WTC11 (cell line): ENCODE results near the gene AKR1E2. TPM values are rescaled to one million over a fixed set of nuclear protein-coding genes. Genes with fewer than 3 reads are reported as not detected.

Experiments
- ATAC-seq: fragments of 200-7000 bp; cut with Tn5 transposase; 2 replicates; pipeline ENCODE4 v1.10.0; 2021; ENCODE audit warnings: mild to moderate bottlenecking, moderate library complexity
- CTCF ChIA-PET: fragments of 300-600 bp; sonication (Branson Sonifier 250); formaldehyde crosslinking; loops from one replicate; lab custom pipeline; 2021; ENCODE audit warnings: antibody characterized with exemption; lab: Charles Lee
- POLR2A ChIA-PET: fragments of 350-600 bp; sonication (Branson Sonifier 250); formaldehyde crosslinking; loops from one replicate; lab custom pipeline; 2021; ENCODE audit warnings: antibody characterized with exemption; lab: Charles Lee
- DNase-seq: peaks from one replicate; pipeline ENCODE4 v3.0.0; 2021; ENCODE audit warnings: low spot score
- H3K27ac Mint-ChIP-seq: 2 replicates; pipeline ENCODE4 v1.8.0; 2021; ENCODE audit warnings: mixed read lengths
- H3K27me3 Mint-ChIP-seq: 2 replicates; pipeline ENCODE4 v1.8.0; 2021; ENCODE audit warnings: low read depth, mild to moderate bottlenecking, moderate library complexity, mixed read lengths
- H3K36me3 Mint-ChIP-seq: 2 replicates; pipeline ENCODE4 v1.8.0; 2021; ENCODE audit warnings: mixed read lengths
- H3K4me1 Mint-ChIP-seq: 2 replicates; pipeline ENCODE4 v1.8.0; 2022; ENCODE audit warnings: mixed read lengths
- H3K4me3 Mint-ChIP-seq: 2 replicates; pipeline ENCODE4 v1.8.0; 2021; ENCODE audit warnings: mild to moderate bottlenecking, moderate library complexity, mixed read lengths
- H3K9me3 Mint-ChIP-seq: 2 replicates; pipeline ENCODE4 v1.8.0; 2021; ENCODE audit warnings: mixed read lengths
- ARID4B ChIP-seq: sonication (generic); formaldehyde crosslinking; IDR thresholded peaks from 2 replicates; pipeline ENCODE4 v1.8.0; 2023; ENCODE audit warnings: missing genetic modification reagents, mild to moderate bottlenecking, borderline replicate concordance
- ATF6 ChIP-seq: sonication (generic); formaldehyde crosslinking; IDR thresholded peaks from 2 replicates; pipeline ENCODE4 v1.8.1; 2023; ENCODE audit warnings: mild to moderate bottlenecking, missing genetic modification reagents
- E2F1 ChIP-seq: sonication (generic); formaldehyde crosslinking; IDR thresholded peaks from 2 replicates; pipeline ENCODE4 v1.8.0; 2022; ENCODE audit warnings: mild to moderate bottlenecking, missing genetic modification reagents
- EMX1 ChIP-seq: fragments of 250-450 bp; sonication (Bioruptor Pico); IDR thresholded peaks from 2 replicates; pipeline ENCODE4 v1.8.0; 2021; ENCODE audit warnings: mild to moderate bottlenecking
- FOXJ3 ChIP-seq: sonication (generic); formaldehyde crosslinking; IDR thresholded peaks from 2 replicates; pipeline ENCODE4 v1.9.0; 2021; ENCODE audit warnings: missing genetic modification reagents, mild to moderate bottlenecking, borderline replicate concordance
- FOXK1 ChIP-seq: sonication (generic); formaldehyde crosslinking; IDR thresholded peaks from 2 replicates; pipeline ENCODE4 v1.8.0; 2022; ENCODE audit warnings: mild to moderate bottlenecking, moderate library complexity, missing genetic modification reagents
- GABPB1 ChIP-seq: sonication (generic); formaldehyde crosslinking; IDR thresholded peaks from 2 replicates; pipeline ENCODE4 v1.8.1; 2023; ENCODE audit warnings: mild to moderate bottlenecking, missing genetic modification reagents
- GTF2I ChIP-seq: fragments of 250-450 bp; sonication (Bioruptor Pico); conservative IDR thresholded peaks from 2 replicates; pipeline ENCODE4 v1.4.0; 2021; ENCODE audit warnings: mild to moderate bottlenecking
- JAZF1 ChIP-seq: fragments of 250-450 bp; sonication (Bioruptor Pico); IDR thresholded peaks from 2 replicates; pipeline ENCODE4 v1.9.0; 2021; ENCODE audit warnings: moderate library complexity, mild to moderate bottlenecking, inconsistent platforms
- KAT7 ChIP-seq: sonication (generic); formaldehyde crosslinking; IDR thresholded peaks from 2 replicates; pipeline ENCODE4 v1.8.1; 2023; ENCODE audit warnings: missing genetic modification reagents, mild to moderate bottlenecking, borderline replicate concordance
- MXD4 ChIP-seq: fragments of 250-450 bp; sonication (Bioruptor Pico); IDR thresholded peaks from 2 replicates; pipeline ENCODE4 v1.8.0; 2021; ENCODE audit warnings: mild to moderate bottlenecking, moderate library complexity, borderline replicate concordance
- MYBL2 ChIP-seq: sonication (generic); formaldehyde crosslinking; IDR thresholded peaks from 2 replicates; pipeline ENCODE4 v1.8.1; 2023; ENCODE audit warnings: mild to moderate bottlenecking, moderate library complexity, missing genetic modification reagents
- NFE2L1 ChIP-seq: sonication (generic); formaldehyde crosslinking; IDR thresholded peaks from 2 replicates; pipeline ENCODE4 v1.8.1; 2023; ENCODE audit warnings: missing genetic modification reagents
- NFYB ChIP-seq: sonication (generic); formaldehyde crosslinking; conservative IDR thresholded peaks from 2 replicates; pipeline ENCODE4 v1.8.0; 2022; ENCODE audit warnings: low read depth, missing genetic modification reagents
- NR1H2 ChIP-seq: sonication (generic); formaldehyde crosslinking; IDR thresholded peaks from 2 replicates; pipeline ENCODE4 v1.9.0; 2021; ENCODE audit warnings: mild to moderate bottlenecking, moderate library complexity, missing genetic modification reagents
- OVOL2 ChIP-seq: fragments of 250-450 bp; sonication (Bioruptor Pico); IDR thresholded peaks from 2 replicates; pipeline ENCODE4 v1.9.0; 2021; ENCODE audit warnings: mild to moderate bottlenecking, borderline replicate concordance
- TEAD1 ChIP-seq: sonication (generic); formaldehyde crosslinking; IDR thresholded peaks from 2 replicates; pipeline ENCODE4 v1.8.0; 2022; ENCODE audit warnings: mild to moderate bottlenecking, missing genetic modification reagents
- USF1 ChIP-seq: sonication (generic); formaldehyde crosslinking; IDR thresholded peaks from 2 replicates; pipeline ENCODE4 v1.8.0; 2022; ENCODE audit warnings: mild to moderate bottlenecking, missing genetic modification reagents
- USF2 ChIP-seq: sonication (generic); formaldehyde crosslinking; IDR thresholded peaks from 2 replicates; pipeline ENCODE4 v1.8.1; 2023; ENCODE audit warnings: mild to moderate bottlenecking, missing genetic modification reagents, moderate library complexity
- ZMAT4 ChIP-seq: fragments of 250-450 bp; sonication (Bioruptor Pico); IDR thresholded peaks from 2 replicates; pipeline ENCODE4 v1.9.0; 2021; ENCODE audit warnings: mild to moderate bottlenecking
- ZNF121 ChIP-seq: sonication (generic); formaldehyde crosslinking; IDR thresholded peaks from 2 replicates; pipeline ENCODE4 v1.8.0; 2023; ENCODE audit warnings: missing genetic modification reagents
- ZNF219 ChIP-seq: sonication (generic); formaldehyde crosslinking; IDR thresholded peaks from 2 replicates; pipeline ENCODE4 v1.8.0; 2023; ENCODE audit warnings: missing genetic modification reagents, mild to moderate bottlenecking, borderline replicate concordance
- ZNF671 ChIP-seq: fragments of 250-450 bp; sonication (Bioruptor Pico); IDR thresholded peaks from 2 replicates; pipeline ENCODE4 v1.8.0; 2021; ENCODE audit warnings: mild to moderate bottlenecking
- ZSCAN18 ChIP-seq: fragments of 250-450 bp; sonication (Bioruptor Pico); IDR thresholded peaks from 2 replicates; pipeline ENCODE4 v2.1.2; 2022; ENCODE audit warnings: mild to moderate bottlenecking, moderate library complexity
- total RNA-seq: library from RNA; stranded (reverse); gene quantifications from 3 replicates; pipeline ENCODE4 v1.2.3, GENCODE V29; 2021

AKR1E2 gene
- total RNA-seq, 1 experiment from 2014 or later = 1.7 TPM

GRCh38 chr10:4786043-4786839 lies 39.8 kb upstream of the AKR1E2 start (continued):
- TF ChIP-seq ARID4B (CRISPR knock-in tag) (no peak), TEAD1 (no peak), EMX1 (CRISPR knock-in tag) (no peak), GABPB1 (no peak), ZNF219 (CRISPR knock-in tag) (no peak), ATF6 (CRISPR knock-in tag) (no peak), MYBL2 (no peak), ZMAT4 (no peak), MXD4 (CRISPR knock-in tag) (no peak), E2F1 (CRISPR knock-in tag) (no peak)

- ATAC-seq (no peak), DNase-seq (no peak)
- TF ChIP-seq NR1H2 (no peak), USF1 (CRISPR knock-in tag) (no peak), KAT7 (no peak)
- Mint-ChIP-seq H3K36me3 (no peaks in the 10 kb centered on the region), H3K4me3 (no peak overlapping the region), H3K27ac (no peak overlapping the region), H3K27me3 (no peaks in the 10 kb centered on the region), H3K9me3 (no peaks in the 10 kb centered on the region; the same call in 1 of the 2 replicates), H3K4me1 (no peaks in the 10 kb centered on the region)
- CTCF ChIA-PET = no interaction called here
- POLR2A ChIA-PET = no interaction called here
Observed at GRCh38 chr10:4790045-4790444, 36.0 kb upstream of the AKR1E2 start.

- Mint-ChIP-seq H3K4me3 (no peak overlapping the region), H3K27me3 (no peaks in the 10 kb centered on the region), H3K4me1 (no peaks in the 10 kb centered on the region), H3K36me3 (no peaks in the 10 kb centered on the region), H3K27ac (no peak overlapping the region), H3K9me3 (no peaks in the 10 kb centered on the region; the same call in 1 of the 2 replicates)
- DNase-seq (no peak), ATAC-seq (no peak)
- CTCF ChIA-PET = no interaction called here
- POLR2A ChIA-PET = no interaction called here
- TF ChIP-seq ZNF121 (CRISPR knock-in tag) (no peak), GTF2I (no peak), USF2 (no peak), NFYB (CRISPR knock-in tag) (no peak), ZNF671 (CRISPR knock-in tag) (no peak), MXD4 (CRISPR knock-in tag) (no peak), NFE2L1 (CRISPR knock-in tag) (no peak), ZSCAN18 (CRISPR knock-in tag) (no peak), JAZF1 (no peak), MYBL2 (no peak), OVOL2 (CRISPR knock-in tag) (no peak), FOXJ3 (no peak), FOXK1 (CRISPR knock-in tag) (no peak)
Observed at GRCh38 chr10:4790922-4791321, 35.1 kb upstream of the AKR1E2 start.
